GM18951 (cell line): ENCODE results near the gene PCLAF.
"Not testable (repeated sequence)": the region's sequence is repeated elsewhere in the genome, so short reads cannot be mapped to it uniquely, and the experiment has no call there.

Experiments
- POLR2A ChIP-seq: IDR thresholded peaks from 4 replicates; pipeline ENCODE4 v1.6.1; 2011; ENCODE audit warnings: mild to moderate bottlenecking; ENCODE audit not compliant: insufficient read length, insufficient read depth; ENCODE audit errors: extremely low read depth
- in situ Hi-C: fragments of 300-500 bp; cut with MboI; formaldehyde crosslinking; loops from one replicate; pipeline ENCODE4 v1.12.0; 2022; ENCODE audit warnings: low sequenced_read_pairs, mixed read lengths, inconsistent platforms; ENCODE audit not compliant: unreplicated experiment

The PCLAF gene, protein sequence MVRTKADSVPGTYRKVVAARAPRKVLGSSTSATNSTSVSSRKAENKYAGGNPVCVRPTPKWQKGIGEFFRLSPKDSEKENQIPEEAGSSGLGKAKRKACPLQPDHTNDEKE

DNA sequence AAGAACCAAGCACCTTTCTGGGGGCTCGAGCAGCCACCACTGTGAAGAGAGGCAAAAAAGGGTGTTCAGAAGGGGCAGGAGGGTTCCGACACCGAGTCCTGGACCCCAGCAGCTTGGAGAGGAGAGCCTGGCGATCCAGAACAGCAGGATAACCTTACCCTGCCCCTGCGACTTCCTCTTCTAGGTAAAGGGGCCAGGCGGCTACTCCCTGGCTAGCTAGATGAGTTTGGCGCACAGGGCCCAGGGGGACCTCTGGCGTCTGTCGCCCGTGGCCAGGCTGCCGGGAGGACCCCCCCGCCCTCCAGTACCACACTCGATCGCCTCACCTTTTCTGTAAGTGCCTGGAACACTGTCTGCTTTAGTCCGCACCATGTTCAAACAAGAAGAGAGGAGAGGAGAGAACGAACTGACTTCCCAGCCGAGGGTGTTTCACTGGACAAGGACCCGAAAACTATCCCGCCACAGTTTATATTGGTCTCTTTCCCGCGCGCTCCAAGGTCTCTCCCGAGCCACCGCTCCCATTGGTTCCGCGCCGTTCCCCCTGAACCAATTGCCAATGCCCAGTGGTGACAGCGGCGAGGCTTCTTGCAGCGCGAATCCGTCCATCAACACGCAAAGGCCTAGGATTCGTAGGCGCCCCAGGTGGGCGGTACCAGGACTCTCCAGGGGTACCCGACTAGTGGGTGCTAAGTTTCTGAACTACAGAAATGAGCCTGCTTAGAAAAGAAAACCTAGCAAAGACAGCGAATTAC lies at the start of gene PCLAF:
Gene PCLAF (minus strand): TSS at position 442 of the 752 bp plus-strand sequence. CDS start 70 bp downstream, at position 372.
- TF ChIP-seq POLR2A, result peak; percentile 78
- in situ Hi-C loops, result no loop called here

DNA sequence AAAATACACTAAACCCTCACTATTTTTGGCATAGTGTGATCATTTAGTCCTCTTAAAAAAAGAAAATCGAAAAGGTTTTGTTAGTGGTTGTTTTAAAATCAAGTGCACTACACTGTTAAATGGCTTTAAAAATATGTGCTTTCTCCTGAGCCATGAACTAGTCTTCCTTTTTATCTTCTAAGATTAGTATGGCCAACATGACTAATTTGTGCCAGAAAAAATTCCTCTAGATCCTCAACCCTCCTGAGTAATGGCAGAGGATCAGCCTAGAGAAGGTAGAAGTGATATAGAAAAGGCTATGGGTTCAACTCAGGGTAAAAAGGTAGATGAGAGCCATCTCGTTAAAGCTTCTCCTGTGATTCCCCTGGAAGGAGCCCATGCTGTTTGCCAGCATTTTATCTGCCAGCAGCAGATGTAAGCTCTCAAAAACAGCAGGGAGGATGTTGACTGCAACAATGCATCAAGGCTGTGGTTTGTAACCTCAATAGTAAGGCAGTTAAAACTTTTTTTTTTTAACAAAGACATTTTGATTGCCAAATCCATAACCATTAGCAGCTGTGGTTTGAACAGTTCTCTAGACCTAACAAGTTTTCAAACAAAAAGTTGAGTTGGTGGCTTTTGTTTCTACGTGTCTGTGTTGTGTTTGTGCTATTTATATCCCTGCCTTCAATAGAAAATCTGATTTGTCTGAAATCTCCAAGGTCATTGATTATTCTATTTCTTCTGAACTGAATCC lies 48.9 kb upstream of the PCLAF start:
- TF ChIP-seq POLR2A, result no peak
- in situ Hi-C loops, result no loop called here

GRCh38 chr15:64429448-64429847 lies 48.2 kb upstream of the PCLAF start:
- no peak for TF ChIP-seq POLR2A
- in situ Hi-C loops, result no loop called here

- TF ChIP-seq POLR2A, result no peak
- in situ Hi-C loops, result no loop called here
Measured at GRCh38 chr15:64426845-64427465, 45.7 kb upstream of the PCLAF start.

GRCh38 chr15:64425221-64425620 lies 44.0 kb upstream of the PCLAF start:
- in situ Hi-C loops, result no loop called here
- no peak for TF ChIP-seq POLR2A

- in situ Hi-C loops, result no loop called here
- no peak for TF ChIP-seq POLR2A
Measured at GRCh38 chr15:64423970-64424369, 42.7 kb upstream of the PCLAF start.

GRCh38 chr15:64422697-64423096 lies 41.5 kb upstream of the PCLAF start:
- no peak for TF ChIP-seq POLR2A
- in situ Hi-C loops, result no loop called here

- in situ Hi-C loops, result no loop called here
- no peak for TF ChIP-seq POLR2A
Measured at GRCh38 chr15:64412216-64412615, 31.0 kb upstream of the PCLAF start.

- no peak for TF ChIP-seq POLR2A
- in situ Hi-C loops, result no loop called here
Measured at GRCh38 chr15:64400583-64400982, 19.3 kb upstream of the PCLAF start.

- TF ChIP-seq POLR2A, result no peak
- in situ Hi-C loops, result no loop called here
Measured at GRCh38 chr15:64398575-64398974, 17.3 kb upstream of the PCLAF start.

GRCh38 chr15:64396789-64397188 lies 15.5 kb upstream of the PCLAF start:
- no peak for TF ChIP-seq POLR2A
- in situ Hi-C loops, result no loop called here

DNA sequence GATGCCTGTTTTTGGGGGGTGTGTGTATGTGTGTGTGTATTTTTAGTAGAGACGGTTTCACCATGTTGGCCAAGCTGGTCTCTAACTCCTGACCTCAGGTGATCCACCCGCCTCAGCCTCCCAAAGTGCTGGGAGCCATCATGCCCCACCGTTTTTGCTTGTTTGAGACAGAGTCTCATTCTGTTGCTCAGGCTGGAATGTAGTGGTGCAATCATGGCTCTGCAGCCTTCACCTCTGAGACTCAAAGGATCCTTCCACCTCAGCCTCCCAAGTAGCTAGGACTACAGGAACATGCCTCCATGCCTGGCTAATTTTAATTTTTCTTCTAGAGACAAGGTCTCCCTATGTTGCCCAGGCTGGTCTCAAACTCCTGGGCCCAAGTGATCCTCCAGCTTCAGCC lies 11.2 kb upstream of the PCLAF start:
- in situ Hi-C loops, result not testable (repeated sequence)

- in situ Hi-C loops, result no loop called here
- TF ChIP-seq POLR2A, result no peak
Measured at GRCh38 chr15:64389036-64389435, 7.8 kb upstream of the PCLAF start.
